NT2/D1 (cell line): ENCODE measurements around the gene SHE.

Experiments
- SUZ12 ChIP-seq: IDR thresholded peaks from 2 replicates; pipeline ENCODE4 v1.6.1; 2011; ENCODE audit not compliant: insufficient read length, insufficient read depth; ENCODE audit errors: extremely low read depth
- YY1 ChIP-seq: IDR thresholded peaks from 2 replicates; pipeline ENCODE4 v1.6.1; 2011; ENCODE audit not compliant: insufficient read length, insufficient read depth
- ZNF274 ChIP-seq: IDR thresholded peaks from 2 replicates; pipeline ENCODE4 v1.6.1; 2011; ENCODE audit warnings: mild to moderate bottlenecking, low read depth, low read length

DNA sequence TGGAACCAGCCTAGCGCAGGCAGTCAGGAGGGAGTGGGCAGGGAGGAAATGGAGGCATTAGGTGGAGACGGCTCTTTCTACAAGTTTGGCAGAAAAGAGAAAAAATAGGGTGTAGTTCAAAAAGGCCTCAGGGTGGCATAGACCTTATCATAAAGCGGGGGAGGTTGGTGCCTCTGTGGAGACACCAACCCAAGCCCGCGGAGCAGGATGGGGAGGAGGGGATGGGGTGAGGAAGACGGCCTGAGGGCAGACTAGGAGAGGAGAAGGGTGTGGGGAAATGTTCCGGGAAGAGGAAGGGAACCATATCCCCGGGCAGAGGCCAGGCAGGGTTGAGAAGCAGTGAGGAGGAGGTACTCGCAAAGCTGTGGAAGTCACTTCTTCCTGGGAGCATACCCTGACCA lies 17.4 kb upstream of the SHE start:
- TF ChIP-seq YY1 (no peak), SUZ12 (no peak), ZNF274 (no peak)
